Fibroblast of lung (primary cell): ENCODE measurements around the gene STBD1.

Experiments
- CTCF ChIP-seq, 2 donors: IDR thresholded peaks in 1 of 2; conservative IDR thresholded peaks in 1 of 2; 1 replicate in 1 of 2; 2 replicates in 1 of 2; pipeline ENCODE4 v1.5.1; 2011 to 2012; ENCODE audit warnings: low read length in 2 of 2, control low read depth in 1 of 2, inconsistent platforms in 1 of 2, low read depth in 1 of 2, mild to moderate bottlenecking in 1 of 2
- EZH2 ChIP-seq: IDR thresholded peaks from 2 replicates; pipeline ENCODE4 v1.5.1; 2012; ENCODE audit warnings: low read length, control low read depth, mild to moderate bottlenecking; ENCODE audit errors: missing control alignments

GRCh38 chr4:76292730-76293129 is 13.8 kb upstream of the STBD1 start:
- no peak for TF ChIP-seq CTCF (conservative IDR thresholded peaks at IDR 0.05 in 1 of 2, IDR thresholded peaks at IDR 0.05 in 1 of 2; ENCODE audit: low read depth in 1 of 2, low read length in 2 of 2)
- TF ChIP-seq EZH2, result no peak
